K562 (cell line): ENCODE data around the gene SLC5A2. TPM values are rescaled to one million over a fixed set of nuclear protein-coding genes. Genes with fewer than 3 reads are reported as not detected.
A peak's percentile ranks its signal among the peaks of the same experiment; 100 is the strongest.

Experiments used
- ATAC-seq: fragments of 200-7000 bp; cut with Tn5 transposase; 3 replicates; pipeline ENCODE4 v1.9.1; 2020; ENCODE audit warnings: moderate library complexity
- BruUV-seq: library from RNA; stranded (reverse); fragments of 400-500 nt; replicated peaks from 2 replicates; lab custom pipeline; 2021; lab: Mats Ljungman, UMichigan
- CTCF ChIA-PET: fragments of 300-600 bp; formaldehyde crosslinking; extraction: SDS; loops from one replicate; lab custom pipeline; 2021; ENCODE audit warnings: low intra/inter-chr PET ratio; lab: Yijun Ruan, JAX
- POLR2A ChIA-PET: fragments of 300-600, 350-650 bp; sonication (Branson Sonifier 250); formaldehyde crosslinking; extraction: SDS; loops from one replicate; lab custom pipeline; 2021; ENCODE audit warnings: antibody characterized with exemption, inconsistent platforms; lab: Yijun Ruan, JAX
- DNase-seq, 4 experiments: peaks; one replicate each; pipeline versions ENCODE4 v3.0.0 to v3.0.0-alpha.2; 2011 to 2018; ENCODE audit warnings: low spot score in 3 of 4, mixed read lengths in 3 of 4; ENCODE audit errors: extremely low read depth in 1 of 4
- FAIRE-seq: peaks from 2 replicates; lab custom pipeline; 2011; peaks lifted over from hg19 to GRCh38; lab: Jason Lieb, UNC
- H2AFZ ChIP-seq: 2 replicates; pipeline ENCODE4 v1.6.0; 2011; ENCODE audit warnings: low read depth, low read length, control low read depth, inconsistent platforms
- H3K27ac ChIP-seq: fragments of 200-600 bp; 3 replicates; pipeline ENCODE4 v1.8.0; 2011; ENCODE audit warnings: low read depth, mild to moderate bottlenecking, control low read depth, inconsistent platforms, low read length, moderate library complexity, mixed read lengths; ENCODE audit errors: extremely low read depth
- H3K27me3 ChIP-seq, 2 experiments: fragments of 300-600 bp in 1 of 2; 2 replicates in 1 of 2; 3 replicates in 1 of 2; pipeline versions ENCODE4 v1.6.0 to v1.8.0; 2011; ENCODE audit warnings: inconsistent platforms in 2 of 2, low read length in 2 of 2, mild to moderate bottlenecking in 1 of 2, mixed read lengths in 1 of 2, moderate library complexity in 1 of 2; ENCODE audit not compliant: control insufficient read depth in 2 of 2, insufficient read depth in 2 of 2
- H3K36me3 ChIP-seq: fragments of 300-600 bp; 3 replicates; pipeline ENCODE4 v1.8.0; 2011; ENCODE audit warnings: mild to moderate bottlenecking, low read length, inconsistent platforms; ENCODE audit not compliant: control insufficient read depth, insufficient read depth
- H3K4me1 ChIP-seq, 2 experiments: fragments of 200-600 bp in 1 of 2; replicated peaks in 1 of 2; 2 replicates in 1 of 2; 3 replicates in 1 of 2; pipeline versions ENCODE4 v1.5.1 to v1.8.0; 2011; ENCODE audit warnings: inconsistent platforms in 2 of 2, low read length in 2 of 2, mild to moderate bottlenecking in 1 of 2, mixed read lengths in 1 of 2, moderate library complexity in 1 of 2; ENCODE audit not compliant: control insufficient read depth in 2 of 2, insufficient read depth in 2 of 2
- H3K4me2 ChIP-seq: 2 replicates; pipeline ENCODE4 v1.6.1; 2011; ENCODE audit warnings: low read length, control low read depth, inconsistent platforms, mixed read lengths; ENCODE audit not compliant: insufficient read depth
- H3K4me3 ChIP-seq: fragments of 200-600 bp; sonication (generic), shearing (Covaris generic); 2 replicates; pipeline ENCODE4 v1.5.1; 2016; ENCODE audit warnings: control low read depth, inconsistent platforms
- H3K79me2 ChIP-seq: fragments of 200-600 bp; 3 replicates; pipeline ENCODE4 v1.8.0; 2011; ENCODE audit warnings: low read length, inconsistent platforms; ENCODE audit not compliant: control insufficient read depth, insufficient read depth
- H3K9ac ChIP-seq, 2 experiments: 2 replicates each; pipeline versions ENCODE4 v1.6.0 to v1.6.1; 2011; ENCODE audit warnings: low read depth in 2 of 2, low read length in 2 of 2, control low read depth in 1 of 2, inconsistent platforms in 1 of 2, mild to moderate bottlenecking in 1 of 2, mixed read lengths in 1 of 2; ENCODE audit not compliant: insufficient read depth in 1 of 2
- H3K9me1 ChIP-seq: one replicate; pipeline ENCODE4 v1.6.0; 2011; ENCODE audit warnings: inconsistent platforms, mild to moderate bottlenecking, low read length, moderate library complexity; ENCODE audit not compliant: control insufficient read depth, insufficient read depth
- H3K9me3 ChIP-seq: replicated peaks from 2 replicates; pipeline ENCODE4 v1.5.1; 2011; ENCODE audit warnings: low read depth, low read length, inconsistent platforms; ENCODE audit not compliant: control insufficient read depth, insufficient read depth
- H4K20me1 ChIP-seq: replicated peaks from 2 replicates; pipeline ENCODE4 v1.6.1; 2011; ENCODE audit warnings: low read length, inconsistent platforms, mixed read lengths; ENCODE audit not compliant: control insufficient read depth, insufficient read depth
- KHSRP ChIP-seq: fragments of 450-650 bp; IDR thresholded peaks from 2 replicates; pipeline ENCODE4 v1.6.1; 2017
- POLR2B ChIP-seq: fragments of 450-650 bp; IDR thresholded peaks from 2 replicates; pipeline ENCODE4 v1.6.1; 2018; ENCODE audit warnings: low read depth; ENCODE audit not compliant: partially characterized antibody
- POLR2G ChIP-seq: fragments of 200-400 bp; formaldehyde crosslinking; IDR thresholded peaks from 2 replicates; pipeline ENCODE4 v1.6.1; 2017; ENCODE audit warnings: low read depth, mild to moderate bottlenecking, antibody characterized with exemption, low read length, moderate library complexity
- POU5F1 ChIP-seq: fragments of 150-350 bp; IDR thresholded peaks from 2 replicates; pipeline ENCODE4 v1.6.1; 2014; ENCODE audit warnings: borderline replicate concordance, low read length, low read depth, mild to moderate bottlenecking; ENCODE audit not compliant: partially characterized antibody
- RAD21 ChIP-seq, 2 experiments: fragments of 250-450 bp in 1 of 2; fragments of 450-650 bp in 1 of 2; sonication (Bioruptor Pico) in 1 of 2; formaldehyde crosslinking in 1 of 2; IDR thresholded peaks in 1 of 2; conservative IDR thresholded peaks in 1 of 2; 2 replicates each; pipeline versions ENCODE4 v1.4.0 to v1.8.0; 2020 to 2022; ENCODE audit warnings: mild to moderate bottlenecking in 2 of 2, moderate library complexity in 1 of 2
- RBFOX2 ChIP-seq: fragments of 200-400 bp; formaldehyde crosslinking; IDR thresholded peaks from 2 replicates; pipeline ENCODE4 v1.6.1; 2017; ENCODE audit warnings: low read depth, mild to moderate bottlenecking, low read length, moderate library complexity
- RBM15 ChIP-seq: fragments of 200-400 bp; formaldehyde crosslinking; IDR thresholded peaks from 2 replicates; pipeline ENCODE4 v1.6.1; 2018; ENCODE audit warnings: mild to moderate bottlenecking, low read length, moderate library complexity; ENCODE audit not compliant: insufficient read depth
- SMARCE1 ChIP-seq: fragments of 450-650 bp; IDR thresholded peaks from 2 replicates; pipeline ENCODE4 v1.7.1; 2016; ENCODE audit warnings: mild to moderate bottlenecking
- TAF9B ChIP-seq: fragments of 450-650 bp; IDR thresholded peaks from 2 replicates; pipeline ENCODE4 v1.6.1; 2018; ENCODE audit warnings: mild to moderate bottlenecking; ENCODE audit not compliant: partially characterized antibody
- ZNF696 ChIP-seq: fragments of 250-450 bp; sonication (Bioruptor Pico); conservative IDR thresholded peaks from 2 replicates; pipeline ENCODE4 v1.4.0; 2020; ENCODE audit warnings: mild to moderate bottlenecking, moderate library complexity
- WGBS: fragments of 100-300 bp; shearing (Covaris generic); methylation state at CpG from one replicate; pipeline ENCODE4 v1.1.6; 2016; ENCODE audit warnings: low coverage, mixed read lengths; ENCODE audit not compliant: insufficient coverage; ENCODE audit errors: missing lambda C conversion rate; 5-methylcytosine and 5-hydroxymethylcytosine counted together
- in situ Hi-C: fragments of 300-500 bp; cut with MboI; formaldehyde crosslinking; loops from 4 replicates; pipeline ENCODE4 v1.15.0; 2018; ENCODE audit warnings: inconsistent platforms, mixed read lengths
- intact Hi-C: fragments of 100-400 bp; cut with micrococcal nuclease; formaldehyde crosslinking; loops from 2 replicates; pipeline ENCODE4 v1.14.2; 2022
- polyA plus RNA-seq, 8 experiments: library from polyadenylated mRNA; depleted of rRNA in 4 of 8; stranded (reverse) in 5 of 8; unstranded in 3 of 8; fragments of >200 nt; fragmentation: Nextera tagmentation in 2 of 8; fragmentation: Illumina TruSeq in 1 of 8; extraction: Ambion mirVana in 2 of 8; extraction: Trizol in 1 of 8; gene quantifications; 2 replicates each; pipeline versions ENCODE4 v1.2.1 to v1.2.3, GENCODE V29; 2011 to 2014; ENCODE audit warnings: inconsistent platforms in 1 of 8, missing spikeins in 1 of 8
- total RNA-seq, 7 experiments: library from RNA; depleted of rRNA in 6 of 7; stranded (reverse); fragments of >200 nt in 6 of 7; fragmentation: Illumina TruSeq in 2 of 7; extraction: Trizol in 2 of 7; gene quantifications; 2 replicates each; pipeline versions ENCODE4 v1.2.1 to v1.2.3, GENCODE V29; 2011 to 2021; ENCODE audit warnings: low replicate concordance in 1 of 7

SLC5A2 gene
- total and polyA plus RNA-seq, 9 of the 15 experiments (the other 6 are each of a cell fraction or from before 2014, with no cell fraction given) = 0.07 to 2.7 (median 2.2) TPM; not detected in 6

- FAIRE-seq (no peak), ATAC-seq (no peak), DNase-seq (no peak)
- Histone ChIP-seq H4K20me1 (peaks cover 4% of the 10 kb centered on the region), H3K4me2 (no peak overlapping the region), H3K4me1 (peaks cover 6 to 42% of the 10 kb centered on the region in 2 experiments; a peak in 4 of 5 replicates), H3K9ac (peak overlapping the region in 1 of 2 experiments; percentile 69; a peak in 2 of 4 replicates), H3K4me3 (no peak overlapping the region), H3K36me3 (peaks cover 49% of the 10 kb centered on the region; the same call in 2 of the 3 replicates), H3K9me1 (no peaks in the 10 kb centered on the region), H3K27ac (no peak overlapping the region; the same call in 2 of the 3 replicates), H3K9me3 (no peaks in the 10 kb centered on the region), H3K27me3 (no peaks in the 10 kb centered on the region), H2AFZ (no peak overlapping the region), H3K79me2 (peaks cover 32% of the 10 kb centered on the region)
- TF ChIP-seq POLR2B (no peak), POLR2G (0 out of 2 replicates have a peak, but pooled peaks have one; percentile 12), RBM15 (no peak), KHSRP (no peak), TAF9B (no peak), POU5F1 (no peak), RAD21 (CRISPR knock-in tag; conservative IDR thresholded peaks at IDR 0.05 in 1 of 2, IDR thresholded peaks at IDR 0.05 in 1 of 2) (no peak), ZNF696 (CRISPR knock-in tag) (no peak), SMARCE1 (no peak), RBFOX2 (0 out of 2 replicates have a peak, but pooled peaks have one; percentile 24)
- 91% methylated on average over 22 of the region's 35 CpGs for WGBS
- ChIA-PET POLR2A (interaction anchor here (0.6 to 1.8 kb wide), 2 partner anchors 15 to 41 kb away, joined by 4 to 7 read pairs; no protein-coding TSS in a partner anchor), CTCF (no interaction called here)
- BruUV-seq = no TSS peak
- intact Hi-C loops = no loop called here
- in situ Hi-C loops = no loop called here
Observed at GRCh38 chr16:31461921-31462804, 20.8 kb upstream of the SLC5A2 start.
